PC-3 (cell line): ENCODE measurements around the gene C1orf210. TPM values are rescaled to one million over a fixed set of nuclear protein-coding genes. Genes with fewer than 3 reads are reported as not detected.

ENCODE experiments used
- ATAC-seq: fragments of 200-7000 bp; cut with Tn5 transposase; 2 replicates; pipeline ENCODE4 v1.9.1; 2020; ENCODE audit warnings: mild to moderate bottlenecking, moderate library complexity
- BruUV-seq: library from RNA; stranded (reverse); fragments of 400-500 nt; replicated peaks from 2 replicates; lab custom pipeline; 2021; lab: Mats Ljungman, UMichigan
- CTCF ChIA-PET: fragments of 300-600 bp; sonication (Branson Sonifier 250); formaldehyde crosslinking; loops from one replicate; lab custom pipeline; 2022; ENCODE audit warnings: antibody characterized with exemption; lab: Charles Lee
- POLR2A ChIA-PET: fragments of 300-600 bp; sonication (Branson Sonifier 250); formaldehyde crosslinking; loops from one replicate; lab custom pipeline; 2022; ENCODE audit warnings: antibody characterized with exemption; ENCODE audit not compliant: unreplicated experiment; lab: Charles Lee
- DNase-seq: peaks from one replicate; pipeline ENCODE4 v3.0.0-alpha.2; 2015
- H2AFZ ChIP-seq: fragments of 300-600 bp; sonication (generic); 2 replicates; pipeline ENCODE4 v1.6.0; 2016; ENCODE audit warnings: antibody characterized with exemption, low read length
- H3F3A ChIP-seq: fragments of 300-600 bp; sonication (generic); one replicate; pipeline ENCODE4 v1.6.0; 2017; ENCODE audit warnings: antibody characterized with exemption, low read length, control low read depth, mild to moderate bottlenecking; ENCODE audit not compliant: unreplicated experiment
- H3K27ac ChIP-seq: fragments of 300-600 bp; sonication (generic); 2 replicates; pipeline ENCODE4 v1.5.1; 2016; ENCODE audit warnings: mild to moderate bottlenecking, low read length
- H3K27me3 ChIP-seq: fragments of 300-600 bp; sonication (generic); 2 replicates; pipeline ENCODE4 v1.6.1; 2016; ENCODE audit warnings: low read length, mixed read lengths
- H3K36me3 ChIP-seq: fragments of 300-600 bp; sonication (generic); 2 replicates; pipeline ENCODE4 v1.6.1; 2016; ENCODE audit warnings: low read depth, mixed run types, low read length, mixed read lengths
- H3K4me1 ChIP-seq: fragments of 300-600 bp; sonication (generic); 2 replicates; pipeline ENCODE4 v1.5.1; 2016; ENCODE audit warnings: low read length; ENCODE audit not compliant: insufficient read depth
- H3K4me2 ChIP-seq: fragments of 300-600 bp; sonication (generic); 2 replicates; pipeline ENCODE4 v1.6.0; 2016; ENCODE audit warnings: low read length
- H3K4me3 ChIP-seq: fragments of 300-600 bp; sonication (generic); 2 replicates; pipeline ENCODE4 v1.5.1; 2016; ENCODE audit warnings: mild to moderate bottlenecking, low read length, mixed read lengths
- H3K79me2 ChIP-seq: fragments of 300-600 bp; sonication (generic); 2 replicates; pipeline ENCODE4 v1.6.1; 2017; ENCODE audit warnings: low read length, mixed read lengths
- H3K9ac ChIP-seq: fragments of 300-600 bp; sonication (generic); 2 replicates; pipeline ENCODE4 v1.6.0; 2016; ENCODE audit warnings: mild to moderate bottlenecking, low read length
- H3K9me2 ChIP-seq: fragments of 300-600 bp; sonication (generic); replicated peaks from 2 replicates; pipeline ENCODE4 v1.6.1; 2016; ENCODE audit warnings: mixed run types, low read length, mixed read lengths
- H3K9me3 ChIP-seq: fragments of 300-600 bp; sonication (generic); 2 replicates; pipeline ENCODE4 v1.6.1; 2016; ENCODE audit warnings: low read length, mixed read lengths
- H4K20me1 ChIP-seq: fragments of 300-600 bp; sonication (generic); 2 replicates; pipeline ENCODE4 v1.6.1; 2016; ENCODE audit warnings: low read length, mixed read lengths
- EZH2 ChIP-seq: fragments of 300-600 bp; sonication (generic); IDR thresholded peaks from one replicate; pipeline ENCODE4 v1.6.1; 2017; ENCODE audit warnings: antibody characterized with exemption, mild to moderate bottlenecking, low read length; ENCODE audit not compliant: unreplicated experiment
- EZH2phosphoT487 ChIP-seq: fragments of 300-600 bp; sonication (generic); IDR thresholded peaks from 2 replicates; pipeline ENCODE4 v1.6.1; 2018; ENCODE audit warnings: mild to moderate bottlenecking, antibody characterized with exemption, low read length, borderline replicate concordance
- intact Hi-C: fragments of 100-400 bp; cut with micrococcal nuclease; formaldehyde crosslinking; loops from 2 replicates; pipeline ENCODE4 v1.9.0; 2023
- total RNA-seq: library from RNA; depleted of rRNA; stranded (reverse); fragments of >200 nt; gene quantifications from 2 replicates; pipeline ENCODE4 v1.2.3, GENCODE V29; 2014
- TF ChIP-seq, protein P1 (sequence below): fragments of 300-600 bp; sonication (generic); conservative IDR thresholded peaks from 2 replicates; pipeline ENCODE4 v1.5.1; 2017; ENCODE audit warnings: antibody characterized with exemption, low read depth, mild to moderate bottlenecking, low read length

C1orf210 gene
- total RNA-seq, 1 experiment from 2014 or later, result 17.8 TPM

DNA sequence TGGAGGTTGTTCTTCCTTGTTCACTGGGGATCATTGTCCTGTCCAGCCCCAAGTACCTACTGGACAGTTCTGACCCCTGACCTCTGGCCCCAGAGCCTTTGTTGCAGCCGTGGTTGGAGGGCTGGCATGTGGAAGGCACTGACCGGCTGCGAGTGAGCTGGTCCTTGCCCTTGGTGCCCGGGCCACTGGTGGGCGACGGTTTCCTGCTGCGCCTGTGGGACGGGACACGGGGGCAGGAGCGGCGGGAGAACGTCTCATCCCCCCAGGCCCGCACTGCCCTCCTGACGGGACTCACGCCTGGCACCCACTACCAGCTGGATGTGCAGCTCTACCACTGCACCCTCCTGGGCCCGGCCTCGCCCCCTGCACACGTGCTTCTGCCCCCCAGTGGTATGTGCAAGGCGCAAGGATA lies 26.8 kb upstream of the C1orf210 start:
- CTCF ChIA-PET, result no interaction called here
- H3K4me2 ChIP-seq, result no peak overlapping the region

DNA sequence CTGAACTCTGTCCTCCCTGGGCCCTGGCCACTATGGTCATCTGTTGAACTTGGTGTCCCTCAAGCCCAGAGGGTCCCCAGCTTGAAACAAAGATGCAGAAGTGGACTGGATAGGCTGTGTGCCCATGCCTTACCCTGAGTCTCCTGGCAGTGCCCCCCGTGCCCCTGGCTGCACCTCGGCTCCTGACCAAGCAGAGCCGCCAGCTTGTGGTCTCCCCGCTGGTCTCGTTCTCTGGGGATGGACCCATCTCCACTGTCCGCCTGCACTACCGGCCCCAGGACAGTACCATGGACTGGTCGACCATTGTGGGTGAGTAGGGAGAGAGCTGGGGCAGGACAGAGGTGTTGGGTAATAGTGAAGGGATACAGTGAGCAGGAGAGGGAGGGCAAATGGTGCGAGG lies 26.1 kb upstream of the C1orf210 start:
- no peak overlapping the region for H3K9ac ChIP-seq
- H4K20me1 ChIP-seq, result no peaks in the 10 kb centered on the region
- H3K4me3 ChIP-seq, result no peak overlapping the region
- no peaks in the 10 kb centered on the region for H3K9me3 ChIP-seq
- intact Hi-C loops, result no loop called here
- POLR2A ChIA-PET, result no interaction called here
- no peaks in the 10 kb centered on the region for H3K79me2 ChIP-seq
- CTCF ChIA-PET, result no interaction called here
- no peak overlapping the region for H3K4me2 ChIP-seq
- no peaks in the 10 kb centered on the region for H3K36me3 ChIP-seq
- no peaks in the 10 kb centered on the region for H3K27me3 ChIP-seq
- no peaks in the 10 kb centered on the region for H3K4me1 ChIP-seq
- H3F3A ChIP-seq, result no peaks in the 10 kb centered on the region
- H3K27ac ChIP-seq, result no peak overlapping the region
- no peak for TF ChIP-seq EZH2phosphoT487
- TF ChIP-seq, protein P1, sequence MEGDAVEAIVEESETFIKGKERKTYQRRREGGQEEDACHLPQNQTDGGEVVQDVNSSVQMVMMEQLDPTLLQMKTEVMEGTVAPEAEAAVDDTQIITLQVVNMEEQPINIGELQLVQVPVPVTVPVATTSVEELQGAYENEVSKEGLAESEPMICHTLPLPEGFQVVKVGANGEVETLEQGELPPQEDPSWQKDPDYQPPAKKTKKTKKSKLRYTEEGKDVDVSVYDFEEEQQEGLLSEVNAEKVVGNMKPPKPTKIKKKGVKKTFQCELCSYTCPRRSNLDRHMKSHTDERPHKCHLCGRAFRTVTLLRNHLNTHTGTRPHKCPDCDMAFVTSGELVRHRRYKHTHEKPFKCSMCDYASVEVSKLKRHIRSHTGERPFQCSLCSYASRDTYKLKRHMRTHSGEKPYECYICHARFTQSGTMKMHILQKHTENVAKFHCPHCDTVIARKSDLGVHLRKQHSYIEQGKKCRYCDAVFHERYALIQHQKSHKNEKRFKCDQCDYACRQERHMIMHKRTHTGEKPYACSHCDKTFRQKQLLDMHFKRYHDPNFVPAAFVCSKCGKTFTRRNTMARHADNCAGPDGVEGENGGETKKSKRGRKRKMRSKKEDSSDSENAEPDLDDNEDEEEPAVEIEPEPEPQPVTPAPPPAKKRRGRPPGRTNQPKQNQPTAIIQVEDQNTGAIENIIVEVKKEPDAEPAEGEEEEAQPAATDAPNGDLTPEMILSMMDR, result no peak
- no peak for TF ChIP-seq EZH2
- no peak overlapping the region for H2AFZ ChIP-seq
- no peak for DNase-seq
- no TSS peak for BruUV-seq
- no peaks in the 10 kb centered on the region for H3K9me2 ChIP-seq
- no peak for ATAC-seq

More for the DNA sequence above, 26.8 kb upstream of the C1orf210 start:
- Histone ChIP-seq H3K27me3 (no peaks in the 10 kb centered on the region), H3K9me3 (no peaks in the 10 kb centered on the region), H3F3A (no peaks in the 10 kb centered on the region), H3K79me2 (no peaks in the 10 kb centered on the region), H4K20me1 (no peaks in the 10 kb centered on the region), H3K27ac (no peak overlapping the region), H2AFZ (no peak overlapping the region), H3K4me3 (no peak overlapping the region), H3K9ac (no peak overlapping the region), H3K36me3 (no peaks in the 10 kb centered on the region), H3K4me1 (no peaks in the 10 kb centered on the region), H3K9me2 (no peaks in the 10 kb centered on the region)
- BruUV-seq, result no TSS peak
- intact Hi-C loops, result no loop called here
- no peak for ATAC-seq
- POLR2A ChIA-PET, result no interaction called here
- DNase-seq, result no peak
- TF ChIP-seq EZH2, result no peak
- TF ChIP-seq EZH2phosphoT487, result no peak
- TF ChIP-seq, protein P1, result no peak

DNA sequence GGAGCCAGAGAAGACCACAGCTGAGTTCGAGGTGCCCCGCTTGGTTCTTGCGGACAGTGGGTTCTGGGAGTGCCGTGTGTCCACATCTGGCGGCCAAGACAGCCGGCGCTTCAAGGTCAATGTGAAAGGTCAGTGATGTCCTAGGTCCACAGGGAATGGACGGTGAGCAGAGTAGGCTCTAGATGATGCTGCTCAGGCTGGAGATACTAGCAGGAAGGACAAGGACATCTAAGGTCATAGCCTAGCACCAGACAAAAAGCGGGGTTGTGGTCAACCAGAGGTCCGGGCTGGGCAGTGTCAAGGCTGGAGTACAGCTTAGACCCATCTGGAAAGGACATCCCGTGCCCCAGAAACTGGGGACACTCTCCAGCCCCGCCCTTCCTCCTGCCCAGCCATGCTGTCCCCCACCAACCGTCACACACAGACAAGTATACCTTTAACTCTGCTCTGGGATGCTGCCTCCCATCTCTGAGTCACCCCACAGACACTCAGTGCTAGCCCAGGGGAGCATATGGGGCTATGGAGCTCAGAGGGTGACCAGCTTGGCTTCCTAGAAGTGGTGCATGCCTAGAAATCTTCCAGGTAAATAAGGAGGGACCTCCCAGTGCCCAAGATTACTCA lies 24.1 kb upstream of the C1orf210 start:
- Histone ChIP-seq H2AFZ (no peak overlapping the region), H3K79me2 (no peaks in the 10 kb centered on the region), H3K4me3 (no peak overlapping the region), H3K9me2 (no peaks in the 10 kb centered on the region), H3K9me3 (no peaks in the 10 kb centered on the region), H3K4me1 (no peaks in the 10 kb centered on the region), H3K9ac (no peak overlapping the region), H3K36me3 (no peaks in the 10 kb centered on the region), H3K27ac (no peak overlapping the region), H4K20me1 (no peaks in the 10 kb centered on the region), H3K27me3 (no peaks in the 10 kb centered on the region), H3F3A (no peaks in the 10 kb centered on the region), H3K4me2 (no peak overlapping the region)
- POLR2A ChIA-PET, result no interaction called here
- CTCF ChIA-PET, result no interaction called here
- DNase-seq, result no peak
- intact Hi-C loops, result no loop called here
- TF ChIP-seq EZH2 (no peak), EZH2phosphoT487 (no peak)
- TF ChIP-seq, protein P1, result no peak
- no TSS peak for BruUV-seq
- ATAC-seq, result no peak
